ENCODE measurements around the gene PPP2R2D.

Gene PPP2R2D

DNA sequence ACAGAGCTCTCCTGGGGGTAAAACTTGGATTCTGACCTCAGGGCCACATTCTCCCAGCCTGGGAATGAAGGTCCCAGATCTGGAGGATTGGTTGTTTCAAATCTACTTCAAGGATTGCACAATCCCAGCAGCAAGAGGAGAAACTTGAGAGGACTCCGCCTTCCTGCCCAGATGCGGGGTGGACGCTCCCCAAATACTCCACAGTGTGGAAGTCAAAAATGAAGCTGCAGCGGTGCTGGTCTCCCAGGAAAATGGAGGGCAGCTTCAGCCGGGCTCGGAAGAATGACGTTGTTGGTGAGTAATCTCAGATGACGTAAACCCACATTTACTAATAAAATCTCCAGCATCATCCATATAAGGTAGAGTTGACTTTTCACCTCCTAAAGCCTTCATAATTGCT, 31.5 kb upstream of the PPP2R2D start:
- H3K4me2 ChIP-seq (ENCODE audit: low read depth, low read length, poor library complexity, severe bottlenecking): no peak overlapping the region
- no peak overlapping the region for H3K9ac ChIP-seq (ENCODE audit: low read depth, low read length, poor library complexity, severe bottlenecking)
- H4K20me1 ChIP-seq (ENCODE audit: insufficient read depth, low read length, poor library complexity, severe bottlenecking): no peaks in the 10 kb centered on the region
- H3K27me3 ChIP-seq (ENCODE audit: insufficient read depth, low read length, poor library complexity, severe bottlenecking): no peaks in the 10 kb centered on the region
- H3F3A ChIP-seq (ENCODE audit: low read depth): no peaks in the 10 kb centered on the region
- no peak overlapping the region for H2AFZ ChIP-seq (ENCODE audit: low read length)
- no peaks in the 10 kb centered on the region for H3K4me1 ChIP-seq (ENCODE audit: insufficient read depth, low read length, poor library complexity, severe bottlenecking)
- no peaks in the 10 kb centered on the region for H3K9me3 ChIP-seq (ENCODE audit: insufficient read depth, low read depth, low read length)
- no peaks in the 10 kb centered on the region for H3K9me2 ChIP-seq (replicated peaks; ENCODE audit: low read depth, low read length)
- H3K4me3 ChIP-seq (ENCODE audit: low read length, poor library complexity, severe bottlenecking): no peak overlapping the region
- TF ChIP-seq, protein P1, sequence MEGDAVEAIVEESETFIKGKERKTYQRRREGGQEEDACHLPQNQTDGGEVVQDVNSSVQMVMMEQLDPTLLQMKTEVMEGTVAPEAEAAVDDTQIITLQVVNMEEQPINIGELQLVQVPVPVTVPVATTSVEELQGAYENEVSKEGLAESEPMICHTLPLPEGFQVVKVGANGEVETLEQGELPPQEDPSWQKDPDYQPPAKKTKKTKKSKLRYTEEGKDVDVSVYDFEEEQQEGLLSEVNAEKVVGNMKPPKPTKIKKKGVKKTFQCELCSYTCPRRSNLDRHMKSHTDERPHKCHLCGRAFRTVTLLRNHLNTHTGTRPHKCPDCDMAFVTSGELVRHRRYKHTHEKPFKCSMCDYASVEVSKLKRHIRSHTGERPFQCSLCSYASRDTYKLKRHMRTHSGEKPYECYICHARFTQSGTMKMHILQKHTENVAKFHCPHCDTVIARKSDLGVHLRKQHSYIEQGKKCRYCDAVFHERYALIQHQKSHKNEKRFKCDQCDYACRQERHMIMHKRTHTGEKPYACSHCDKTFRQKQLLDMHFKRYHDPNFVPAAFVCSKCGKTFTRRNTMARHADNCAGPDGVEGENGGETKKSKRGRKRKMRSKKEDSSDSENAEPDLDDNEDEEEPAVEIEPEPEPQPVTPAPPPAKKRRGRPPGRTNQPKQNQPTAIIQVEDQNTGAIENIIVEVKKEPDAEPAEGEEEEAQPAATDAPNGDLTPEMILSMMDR (conservative IDR thresholded peaks at IDR 0.05; ENCODE audit: low read length): no peak
- no peak for TF ChIP-seq EZH2phosphoT487 (IDR thresholded peaks at IDR 0.05; ENCODE audit: borderline replicate concordance)
- H3K36me3 ChIP-seq (ENCODE audit: insufficient read depth, low read length): no peaks in the 10 kb centered on the region
- no peaks in the 10 kb centered on the region for H3K79me2 ChIP-seq (ENCODE audit: insufficient read depth, low read length)

DNA sequence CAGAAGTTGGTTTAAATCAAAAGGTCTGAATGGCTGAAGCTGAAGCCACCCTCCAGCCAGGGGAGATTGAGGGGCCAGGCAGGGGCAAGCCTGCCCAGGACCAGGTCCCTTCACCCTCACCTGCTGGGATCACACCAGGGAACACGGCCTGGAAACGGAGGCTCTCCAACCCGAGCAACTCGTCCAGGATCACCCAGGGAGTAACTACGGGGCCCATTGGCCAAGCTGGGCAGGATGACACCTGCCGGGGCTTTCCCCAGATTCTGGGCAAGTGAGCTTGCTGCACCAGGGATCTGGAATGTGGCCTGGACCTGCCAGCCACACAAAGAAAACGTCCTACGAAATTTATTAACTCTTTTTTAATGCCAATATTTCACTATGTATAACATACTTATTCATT, 30.4 kb upstream of the PPP2R2D start:
- Histone ChIP-seq H3K9me2 (replicated peaks; ENCODE audit: low read depth, low read length) (no peaks in the 10 kb centered on the region), H2AFZ (ENCODE audit: low read length) (no peak overlapping the region), H3K79me2 (ENCODE audit: insufficient read depth, low read length) (no peaks in the 10 kb centered on the region), H4K20me1 (ENCODE audit: insufficient read depth, low read length, poor library complexity, severe bottlenecking) (no peaks in the 10 kb centered on the region), H3K9ac (ENCODE audit: low read depth, low read length, poor library complexity, severe bottlenecking) (no peak overlapping the region), H3K36me3 (ENCODE audit: insufficient read depth, low read length) (no peaks in the 10 kb centered on the region), H3K4me2 (ENCODE audit: low read depth, low read length, poor library complexity, severe bottlenecking) (no peak overlapping the region), H3K4me1 (ENCODE audit: insufficient read depth, low read length, poor library complexity, severe bottlenecking) (no peaks in the 10 kb centered on the region), H3F3A (ENCODE audit: low read depth) (no peaks in the 10 kb centered on the region), H3K27me3 (ENCODE audit: insufficient read depth, low read length, poor library complexity, severe bottlenecking) (no peaks in the 10 kb centered on the region), H3K4me3 (ENCODE audit: low read length, poor library complexity, severe bottlenecking) (no peak overlapping the region), H3K9me3 (ENCODE audit: insufficient read depth, low read depth, low read length) (no peaks in the 10 kb centered on the region)
- TF ChIP-seq, protein P1 (conservative IDR thresholded peaks at IDR 0.05; ENCODE audit: low read length): no peak
- no peak for TF ChIP-seq EZH2phosphoT487 (IDR thresholded peaks at IDR 0.05; ENCODE audit: borderline replicate concordance)

DNA sequence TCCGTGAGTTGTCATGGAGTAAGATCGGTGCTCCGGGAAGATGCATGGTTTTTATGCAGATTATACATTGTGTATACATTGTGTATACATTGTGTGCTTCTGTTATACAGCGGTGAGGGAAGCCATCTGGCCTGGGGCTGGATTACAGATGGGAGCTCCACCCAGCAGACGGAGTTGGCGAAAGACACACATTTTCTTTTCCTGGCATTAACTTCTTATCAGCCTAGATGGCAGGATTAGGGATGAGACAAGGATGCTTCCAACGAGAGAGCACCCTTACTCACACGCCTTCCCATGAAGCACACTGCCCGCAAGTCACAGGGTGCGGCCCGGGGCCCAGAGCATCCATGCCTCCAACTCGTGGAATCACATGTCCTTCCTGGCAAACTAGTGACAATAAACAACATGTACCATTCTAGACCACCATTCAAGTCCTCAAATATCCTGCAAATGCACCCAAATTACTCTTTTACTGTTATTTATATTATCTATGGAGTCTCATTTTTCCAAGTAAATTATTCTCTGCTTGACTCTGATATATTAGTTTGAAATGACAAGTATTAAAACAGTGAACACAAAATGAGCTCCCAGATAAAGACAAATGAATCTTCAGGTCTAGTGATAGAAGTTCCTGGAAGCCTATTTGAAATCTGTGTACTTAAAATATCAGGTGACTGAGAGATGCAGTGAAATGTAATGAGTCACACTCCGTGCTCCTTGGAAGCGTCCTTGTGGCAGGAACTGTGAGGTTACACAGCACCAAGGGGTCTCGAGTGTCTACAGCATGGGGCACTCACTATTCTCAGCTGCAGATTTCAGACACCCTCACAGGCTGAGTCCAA, 29.8 kb upstream of the PPP2R2D start:
- H4K20me1 ChIP-seq (ENCODE audit: insufficient read depth, low read length, poor library complexity, severe bottlenecking): no peaks in the 10 kb centered on the region
- H3K9ac ChIP-seq (ENCODE audit: low read depth, low read length, poor library complexity, severe bottlenecking): no peak overlapping the region

More for the DNA sequence above, 29.8 kb upstream of the PPP2R2D start:
- no peak overlapping the region for H3K4me3 ChIP-seq (ENCODE audit: low read length, poor library complexity, severe bottlenecking)
- no peak for TF ChIP-seq EZH2phosphoT487 (IDR thresholded peaks at IDR 0.05; ENCODE audit: borderline replicate concordance)
- TF ChIP-seq, protein P1 (conservative IDR thresholded peaks at IDR 0.05; ENCODE audit: low read length): no peak
- no peaks in the 10 kb centered on the region for H3K27me3 ChIP-seq (ENCODE audit: insufficient read depth, low read length, poor library complexity, severe bottlenecking)
- no peaks in the 10 kb centered on the region for H3K9me3 ChIP-seq (ENCODE audit: insufficient read depth, low read depth, low read length)
- H3K9me2 ChIP-seq (replicated peaks; ENCODE audit: low read depth, low read length): no peaks in the 10 kb centered on the region
- no peaks in the 10 kb centered on the region for H3K36me3 ChIP-seq (ENCODE audit: insufficient read depth, low read length)
- no peaks in the 10 kb centered on the region for H3K4me1 ChIP-seq (ENCODE audit: insufficient read depth, low read length, poor library complexity, severe bottlenecking)
- no peaks in the 10 kb centered on the region for H3F3A ChIP-seq (ENCODE audit: low read depth)
- H2AFZ ChIP-seq (ENCODE audit: low read length): no peak overlapping the region
- no peaks in the 10 kb centered on the region for H3K79me2 ChIP-seq (ENCODE audit: insufficient read depth, low read length)
- no peak overlapping the region for H3K4me2 ChIP-seq (ENCODE audit: low read depth, low read length, poor library complexity, severe bottlenecking)
